Activated CD4-positive, alpha-beta T cell treated with anti-CD3 and anti-CD28 coated beads for 48 hours (primary cell): ENCODE measurements around the gene TAGLN.

Source experiments
- DNase-seq: peaks from one replicate; pipeline ENCODE4 v3.0.0-alpha.2; 2020

Gene TAGLN

DNA sequence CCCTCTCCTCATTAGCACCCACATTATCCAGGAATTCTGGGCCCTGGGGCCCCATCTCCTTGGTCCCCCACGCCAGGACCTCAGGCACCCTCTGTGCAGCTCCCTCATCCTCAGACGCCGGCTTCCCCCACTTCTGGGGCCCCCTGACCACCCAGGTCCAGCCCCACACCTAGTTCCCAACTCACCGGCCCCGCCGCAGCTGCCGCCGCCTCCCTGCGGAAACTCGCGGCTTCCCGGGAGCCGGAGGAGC is 32.6 kb downstream of the TAGLN start, which contains the start of gene PCSK7:
Gene PCSK7, minus strand, starts transcription at position 232 of the 250 bp plus-strand sequence. CDS start 2,229 bp downstream, outside the sequence.
- DNase-seq = peak; percentile 73

DNA sequence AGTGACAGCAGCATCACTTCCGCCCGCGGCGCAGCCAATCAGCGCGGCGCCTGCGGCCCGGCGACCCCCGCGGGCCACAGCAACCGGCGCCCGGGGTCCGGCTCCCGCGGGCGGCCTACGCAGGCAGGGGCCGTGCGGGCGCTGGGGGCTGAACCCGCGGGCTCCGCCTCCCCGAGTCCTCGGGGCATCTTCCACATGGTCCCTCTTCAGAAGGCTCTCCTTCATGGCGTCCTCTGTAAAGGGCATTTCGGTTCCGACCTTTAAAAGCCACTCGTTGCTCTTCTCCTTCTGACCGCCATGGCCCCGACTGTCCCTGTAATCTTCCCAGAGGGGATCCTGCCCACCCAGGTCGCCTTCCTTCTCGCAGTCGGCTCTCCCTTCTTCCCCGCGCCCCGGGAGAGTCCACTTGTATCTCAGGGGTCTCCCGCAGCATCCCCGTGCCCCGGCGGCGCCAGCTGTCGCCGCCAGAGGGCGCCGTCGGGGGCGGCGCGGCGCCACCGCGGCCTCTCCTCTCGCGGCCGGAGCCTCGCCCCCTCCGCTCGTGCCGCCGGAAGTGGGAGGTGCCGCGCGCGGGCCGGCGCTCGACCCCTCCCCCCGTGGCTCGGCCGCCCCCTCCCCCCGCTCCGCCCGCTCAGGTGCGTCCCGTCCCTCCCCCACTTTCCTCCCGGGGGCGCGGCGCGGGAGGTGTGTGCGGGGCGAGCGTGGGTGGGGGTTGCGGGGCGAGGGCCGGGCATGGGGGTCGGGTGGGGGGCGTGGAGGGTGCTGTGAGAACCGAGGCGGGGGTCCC is 33.1 kb downstream of the TAGLN start, which contains the start of gene RNF214:
Gene RNF214, plus strand, starts transcription at position 580 of the 787 bp plus-strand sequence. CDS start 1,602 bp downstream, outside the sequence.
- DNase-seq = peak; percentile 81

- peak; percentile 25 for DNase-seq
Observed at GRCh38 chr11:117232911-117233409, 33.8 kb downstream of the TAGLN start.

GRCh38 chr11:117238221-117238620 is 39.1 kb downstream of the TAGLN start:
- no peak for DNase-seq

DNA sequence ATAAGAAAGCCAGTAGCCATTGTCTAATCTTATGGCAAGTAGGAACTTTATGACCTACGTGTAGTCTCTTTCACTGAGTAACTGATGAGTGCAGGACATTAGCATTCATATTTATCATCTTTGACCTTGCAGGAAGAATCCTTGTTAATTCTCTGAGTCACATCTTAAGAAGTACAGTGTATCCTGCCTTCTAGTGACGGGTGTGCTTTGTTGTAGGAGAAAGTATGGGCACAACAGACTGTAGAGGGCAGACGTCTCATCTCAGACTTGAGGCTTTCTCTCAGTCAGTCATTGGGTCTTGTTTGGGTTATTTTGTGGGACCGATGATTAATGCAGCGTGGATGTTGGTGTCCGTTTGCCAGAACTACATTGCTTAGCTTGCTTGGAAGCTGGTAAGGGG is 40.1 kb downstream of the TAGLN start:
- no peak for DNase-seq

DNA sequence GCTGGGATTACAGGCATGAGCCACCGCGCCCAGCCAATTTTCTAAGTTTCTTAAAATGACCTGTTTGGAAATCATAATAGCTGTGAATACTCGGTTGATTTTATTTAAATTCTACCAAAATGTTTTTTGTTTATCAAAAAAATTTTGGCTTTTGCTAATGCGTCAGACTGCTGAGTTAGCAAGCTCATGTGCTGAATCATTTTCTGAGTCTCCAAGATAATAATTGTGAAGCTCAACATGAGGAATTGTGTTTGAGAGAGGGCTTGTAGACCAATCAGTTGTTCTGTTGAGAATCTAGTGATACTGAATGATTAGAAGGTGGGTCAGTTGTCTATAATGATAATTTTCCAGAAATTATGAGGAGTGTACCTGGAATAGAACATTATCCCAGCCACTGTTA is 49.2 kb downstream of the TAGLN start:
- DNase-seq = no peak

- no peak for DNase-seq
Observed at GRCh38 chr11:117249571-117249970, 50.4 kb downstream of the TAGLN start.

GRCh38 chr11:117251506-117251905 is 52.3 kb downstream of the TAGLN start:
- DNase-seq = no peak

- DNase-seq = no peak
Observed at GRCh38 chr11:117255966-117256365, 56.8 kb downstream of the TAGLN start.

DNA sequence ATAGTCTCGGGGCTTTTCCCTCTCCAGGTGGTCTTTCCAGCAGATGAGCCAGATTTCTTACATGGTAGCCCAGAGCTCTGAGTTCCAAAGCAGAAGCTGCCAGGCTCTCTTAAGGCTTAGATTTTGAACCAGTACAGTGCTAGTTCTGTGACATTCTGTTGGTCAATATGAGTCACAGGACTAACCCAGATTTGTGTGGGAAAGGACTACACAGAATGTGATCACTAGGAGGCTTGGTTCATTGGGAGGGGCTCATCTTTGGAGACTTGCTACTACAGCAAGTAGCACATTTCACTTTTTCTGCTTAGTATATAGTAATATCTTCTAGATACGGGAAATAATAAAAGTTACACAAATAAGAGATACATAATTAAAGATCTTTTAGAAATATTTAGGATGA is 57.4 kb downstream of the TAGLN start:
- no peak for DNase-seq
